ENCODE measurements around the gene TIMM22.
"Not testable (repeated sequence)": the region's sequence is repeated elsewhere in the genome, so short reads cannot be mapped to it uniquely, and the experiment has no call there.

The TIMM22 gene

GRCh38 chr17:969811-970355 lies 27.0 kb upstream of the TIMM22 start (continued):
- TF ChIP-seq CSRNP3 (CRISPR knock-in tag; IDR thresholded peaks at IDR 0.05), result no peak
- TF ChIP-seq TSHZ2 (CRISPR knock-in tag; IDR thresholded peaks at IDR 0.05), result no peak
- no peak for TF ChIP-seq TOX (CRISPR knock-in tag; IDR thresholded peaks at IDR 0.05; ENCODE audit: borderline replicate concordance)

DNA sequence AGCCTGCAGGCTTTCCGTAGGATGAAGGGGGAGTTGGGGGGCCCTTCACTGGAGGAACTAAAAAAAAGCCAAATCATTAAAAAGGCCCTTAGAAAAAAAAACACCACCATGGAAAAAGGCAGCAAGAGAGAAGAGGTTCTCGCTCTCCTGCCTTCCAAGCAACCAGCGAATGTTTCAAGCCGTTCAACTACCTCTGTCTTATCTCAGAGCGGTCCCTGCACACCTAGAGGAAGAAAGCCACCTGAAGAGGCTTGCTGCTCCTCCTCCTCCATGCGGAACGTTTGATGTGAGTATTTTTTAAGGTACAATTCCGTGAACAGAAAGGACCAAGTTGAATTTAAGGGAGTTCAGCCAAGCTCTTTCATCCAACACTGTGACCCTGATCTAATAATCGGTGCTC lies 26.6 kb upstream of the TIMM22 start:
- TF ChIP-seq ESRRG (CRISPR knock-in tag; IDR thresholded peaks at IDR 0.05), result no peak
- TF ChIP-seq ZC3H10 (CRISPR knock-in tag; IDR thresholded peaks at IDR 0.05), result no peak
- no peak for TF ChIP-seq BACH2 (CRISPR knock-in tag; IDR thresholded peaks at IDR 0.05; ENCODE audit: borderline replicate concordance)
- TF ChIP-seq TOX (CRISPR knock-in tag; IDR thresholded peaks at IDR 0.05; ENCODE audit: borderline replicate concordance), result no peak
- no peak for TF ChIP-seq OSR1 (CRISPR knock-in tag; IDR thresholded peaks at IDR 0.05)
- TF ChIP-seq ZFP3 (CRISPR knock-in tag; IDR thresholded peaks at IDR 0.05), result no peak
- TF ChIP-seq TCF4 (CRISPR knock-in tag; IDR thresholded peaks at IDR 0.05; ENCODE audit: borderline replicate concordance), result no peak
- TF ChIP-seq CSRNP3 (CRISPR knock-in tag; IDR thresholded peaks at IDR 0.05), result no peak
- no peak for TF ChIP-seq CREB5 (CRISPR knock-in tag; IDR thresholded peaks at IDR 0.05; ENCODE audit: low read depth)

GRCh38 chr17:971861-972260 lies 25.1 kb upstream of the TIMM22 start:
- not testable (repeated sequence) for ATAC-seq

More for the DNA sequence above, 26.6 kb upstream of the TIMM22 start:
- ATAC-seq, result no peak

GRCh38 chr17:973053-973452 lies 23.9 kb upstream of the TIMM22 start:
- TF ChIP-seq, protein P1, sequence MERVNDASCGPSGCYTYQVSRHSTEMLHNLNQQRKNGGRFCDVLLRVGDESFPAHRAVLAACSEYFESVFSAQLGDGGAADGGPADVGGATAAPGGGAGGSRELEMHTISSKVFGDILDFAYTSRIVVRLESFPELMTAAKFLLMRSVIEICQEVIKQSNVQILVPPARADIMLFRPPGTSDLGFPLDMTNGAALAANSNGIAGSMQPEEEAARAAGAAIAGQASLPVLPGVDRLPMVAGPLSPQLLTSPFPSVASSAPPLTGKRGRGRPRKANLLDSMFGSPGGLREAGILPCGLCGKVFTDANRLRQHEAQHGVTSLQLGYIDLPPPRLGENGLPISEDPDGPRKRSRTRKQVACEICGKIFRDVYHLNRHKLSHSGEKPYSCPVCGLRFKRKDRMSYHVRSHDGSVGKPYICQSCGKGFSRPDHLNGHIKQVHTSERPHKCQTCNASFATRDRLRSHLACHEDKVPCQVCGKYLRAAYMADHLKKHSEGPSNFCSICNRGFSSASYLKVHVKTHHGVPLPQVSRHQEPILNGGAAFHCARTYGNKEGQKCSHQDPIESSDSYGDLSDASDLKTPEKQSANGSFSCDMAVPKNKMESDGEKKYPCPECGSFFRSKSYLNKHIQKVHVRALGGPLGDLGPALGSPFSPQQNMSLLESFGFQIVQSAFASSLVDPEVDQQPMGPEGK (CRISPR knock-in tag; IDR thresholded peaks at IDR 0.05; ENCODE audit: borderline replicate concordance), result no peak
- TF ChIP-seq TSHZ2 (CRISPR knock-in tag; IDR thresholded peaks at IDR 0.05) (no peak), OSR1 (CRISPR knock-in tag; IDR thresholded peaks at IDR 0.05) (no peak), ZFP3 (CRISPR knock-in tag; IDR thresholded peaks at IDR 0.05) (no peak), TOX (CRISPR knock-in tag; IDR thresholded peaks at IDR 0.05; ENCODE audit: borderline replicate concordance) (no peak), ZNF70 (CRISPR knock-in tag; IDR thresholded peaks at IDR 0.05) (no peak), PPARA (CRISPR knock-in tag; IDR thresholded peaks at IDR 0.05; ENCODE audit: borderline replicate concordance) (no peak), BACH2 (CRISPR knock-in tag; IDR thresholded peaks at IDR 0.05; ENCODE audit: borderline replicate concordance) (no peak)
- ATAC-seq, result no peak

DNA sequence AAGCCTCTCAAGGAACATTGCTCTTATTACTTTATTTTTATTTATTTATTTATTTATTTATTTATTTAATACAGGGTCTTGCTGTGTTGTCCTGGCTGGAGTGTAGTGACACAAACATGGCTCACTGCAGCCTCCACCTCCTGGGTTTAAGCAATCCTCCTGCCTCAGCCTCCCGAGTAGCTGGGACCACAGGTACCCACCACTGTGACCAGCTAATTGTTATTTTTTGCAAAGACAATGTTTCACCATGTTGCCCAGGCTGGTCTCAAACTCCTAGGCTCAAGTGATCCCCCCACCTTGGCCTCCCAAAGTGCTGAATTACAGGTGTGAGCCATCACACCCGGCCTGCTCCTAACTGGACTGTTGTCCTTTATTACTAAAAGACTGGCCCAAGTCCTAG lies 22.2 kb upstream of the TIMM22 start:
- ATAC-seq, result not testable (repeated sequence)
